OCI-LY7 (cell line): ENCODE results near the gene MICB. TPM values are rescaled to one million over a fixed set of nuclear protein-coding genes. Genes with fewer than 3 reads are reported as not detected.

ENCODE experiments used
- BruUV-seq: library from RNA; stranded (reverse); fragments of 400-500 nt; replicated peaks from 2 replicates; lab custom pipeline; 2021; lab: Mats Ljungman, UMichigan
- CTCF ChIA-PET: fragments of 300-600 bp; sonication (Branson Sonifier 250); formaldehyde crosslinking; loops from one replicate; lab custom pipeline; 2022; ENCODE audit warnings: antibody characterized with exemption; ENCODE audit not compliant: unreplicated experiment; lab: Charles Lee
- POLR2A ChIA-PET: fragments of 300-600 bp; sonication (Branson Sonifier 250); formaldehyde crosslinking; loops from one replicate; lab custom pipeline; 2022; ENCODE audit warnings: antibody characterized with exemption; lab: Charles Lee
- DNase-seq: peaks from one replicate; pipeline ENCODE4 v3.0.0-alpha.2; 2015; ENCODE audit warnings: low spot score
- H2AFZ ChIP-seq: fragments of 200-600 bp; sonication (generic), shearing (Covaris generic); 2 replicates; pipeline ENCODE4 v1.6.1; 2014; ENCODE audit warnings: mild to moderate bottlenecking, antibody characterized with exemption, low read length, moderate library complexity
- H3K27ac ChIP-seq: fragments of 200-600 bp; sonication (generic); 2 replicates; pipeline ENCODE4 v1.5.1; 2014; ENCODE audit warnings: mixed run types, low read depth, mild to moderate bottlenecking, moderate library complexity, low read length, inconsistent platforms; ENCODE audit not compliant: poor library complexity, severe bottlenecking
- H3K36me3 ChIP-seq: fragments of 200-600 bp; sonication (generic); 2 replicates; pipeline ENCODE4 v1.6.1; 2014; ENCODE audit warnings: mild to moderate bottlenecking, antibody characterized with exemption, low read length, moderate library complexity, mixed read lengths; ENCODE audit not compliant: insufficient read depth
- H3K4me1 ChIP-seq: fragments of 200-600 bp; sonication (generic); 2 replicates; pipeline ENCODE4 v1.5.1; 2014; ENCODE audit warnings: mild to moderate bottlenecking, low read length; ENCODE audit not compliant: insufficient read depth, poor library complexity, severe bottlenecking
- H3K4me2 ChIP-seq: fragments of 200-600 bp; sonication (generic); 2 replicates; pipeline ENCODE4 v1.6.1; 2014; ENCODE audit warnings: mild to moderate bottlenecking, low read length
- H3K4me3 ChIP-seq: fragments of 200-600 bp; sonication (generic); 2 replicates; pipeline ENCODE4 v1.5.1; 2014; ENCODE audit warnings: mild to moderate bottlenecking, low read depth, low read length; ENCODE audit not compliant: poor library complexity, severe bottlenecking
- H3K79me2 ChIP-seq: fragments of 200-600 bp; sonication (generic); 2 replicates; pipeline ENCODE4 v1.6.1; 2016; ENCODE audit warnings: low read depth, mild to moderate bottlenecking, low read length, moderate library complexity, mixed read lengths; ENCODE audit not compliant: insufficient read depth
- H3K9me2 ChIP-seq: fragments of 200-600 bp; sonication (generic); 2 replicates; pipeline ENCODE4 v1.6.1; 2016; ENCODE audit warnings: mild to moderate bottlenecking, low read length, mixed read lengths; ENCODE audit not compliant: insufficient read depth
- H3K9me3 ChIP-seq: fragments of 200-600 bp; sonication (generic); 2 replicates; pipeline ENCODE4 v1.6.1; 2014; ENCODE audit warnings: mild to moderate bottlenecking, mixed run types, low read length, mixed read lengths
- H4K20me1 ChIP-seq: fragments of 200-600 bp; sonication (generic); 2 replicates; pipeline ENCODE4 v1.6.1; 2014; ENCODE audit warnings: mild to moderate bottlenecking, antibody characterized with exemption, low read length, moderate library complexity, mixed read lengths; ENCODE audit not compliant: insufficient read depth
- EZH2phosphoT487 ChIP-seq: fragments of 200-600 bp; sonication (generic); IDR thresholded peaks from 2 replicates; pipeline ENCODE4 v1.6.1; 2018; ENCODE audit warnings: low read depth, borderline replicate concordance, mild to moderate bottlenecking, mixed run types, antibody characterized with exemption, low read length, moderate library complexity, mixed read lengths
- intact Hi-C: fragments of 100-400 bp; cut with micrococcal nuclease; formaldehyde crosslinking; loops from one replicate; pipeline ENCODE4 v1.10.0; 2022; ENCODE audit not compliant: unreplicated experiment
- total RNA-seq, 2 experiments: library from RNA; depleted of rRNA in 1 of 2; stranded (reverse); fragments of >200 nt in 1 of 2; shearing (Covaris generic) in 1 of 2; gene quantifications; 2 replicates each; pipeline ENCODE4 v1.2.3, GENCODE V29; 2014 to 2022
- TF ChIP-seq, protein P1 (sequence below): fragments of 200-600 bp; sonication (generic); conservative IDR thresholded peaks from 2 replicates; pipeline ENCODE4 v1.5.1; 2014; ENCODE audit warnings: mild to moderate bottlenecking, antibody characterized with exemption, low read length, moderate library complexity, mixed read lengths

Gene MICB
- total RNA-seq, 2 experiments from 2014 or later = 26.3 to 32.4 TPM

DNA sequence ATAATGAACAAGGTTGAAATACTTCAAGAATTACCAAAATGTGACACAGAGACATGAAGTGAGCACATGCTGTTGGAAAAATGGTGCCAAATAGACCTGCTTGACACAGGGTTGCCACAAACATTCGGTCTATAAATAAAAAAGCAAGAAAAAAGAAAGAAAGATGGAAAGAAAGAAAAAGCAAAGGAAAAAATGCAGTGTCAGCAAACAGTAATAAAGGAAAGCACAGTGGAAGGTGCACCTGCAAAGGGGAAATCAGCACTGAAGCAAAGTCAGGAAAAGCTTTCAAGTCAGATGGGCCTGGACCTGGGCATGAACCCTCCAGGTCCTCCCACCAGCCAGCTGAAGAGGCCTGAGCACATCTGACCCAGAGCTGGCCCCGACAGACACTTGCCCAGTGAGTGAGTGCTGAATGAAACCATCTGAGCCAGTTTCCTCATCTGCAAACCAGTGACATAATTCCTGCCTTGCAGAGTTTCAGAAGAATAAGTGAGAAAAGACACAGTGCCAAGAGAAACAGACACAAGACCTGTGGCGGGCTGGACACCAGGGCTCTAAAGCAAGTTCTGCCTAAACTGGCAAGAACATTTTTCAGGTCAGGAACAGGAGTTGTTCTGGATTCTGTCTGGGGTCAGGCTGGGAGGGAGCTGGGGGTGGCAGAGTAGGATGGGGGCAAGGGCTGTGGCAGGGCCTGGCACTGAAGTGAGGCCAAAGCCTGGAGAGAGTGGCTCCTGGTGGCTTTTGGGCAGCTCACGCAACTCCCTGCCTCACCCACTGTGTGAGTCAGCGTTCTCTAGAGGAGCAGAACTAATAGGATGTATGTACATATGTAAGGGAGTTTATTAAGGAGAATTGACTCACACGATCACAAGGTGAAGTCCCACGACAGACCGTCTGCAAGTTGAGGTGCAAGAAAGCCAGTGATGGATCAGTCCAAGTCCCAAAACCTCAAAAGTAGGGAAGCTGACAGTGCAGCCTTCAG is 23.9 kb upstream of the MICB start:
- Histone ChIP-seq H3K4me1 (peaks cover 27% of the 10 kb centered on the region), H3K9me3 (no peaks in the 10 kb centered on the region), H3K27ac (no peak overlapping the region), H3K79me2 (no peaks in the 10 kb centered on the region), H3K4me3 (no peak overlapping the region), H3K9me2 (no peaks in the 10 kb centered on the region), H4K20me1 (no peaks in the 10 kb centered on the region), H2AFZ (no peak overlapping the region), H3K36me3 (no peaks in the 10 kb centered on the region), H3K4me2 (no peak overlapping the region)
- intact Hi-C loops = no loop called here
- DNase-seq = no peak
- CTCF ChIA-PET = no interaction called here
- BruUV-seq = no TSS peak
- TF ChIP-seq, protein P1, sequence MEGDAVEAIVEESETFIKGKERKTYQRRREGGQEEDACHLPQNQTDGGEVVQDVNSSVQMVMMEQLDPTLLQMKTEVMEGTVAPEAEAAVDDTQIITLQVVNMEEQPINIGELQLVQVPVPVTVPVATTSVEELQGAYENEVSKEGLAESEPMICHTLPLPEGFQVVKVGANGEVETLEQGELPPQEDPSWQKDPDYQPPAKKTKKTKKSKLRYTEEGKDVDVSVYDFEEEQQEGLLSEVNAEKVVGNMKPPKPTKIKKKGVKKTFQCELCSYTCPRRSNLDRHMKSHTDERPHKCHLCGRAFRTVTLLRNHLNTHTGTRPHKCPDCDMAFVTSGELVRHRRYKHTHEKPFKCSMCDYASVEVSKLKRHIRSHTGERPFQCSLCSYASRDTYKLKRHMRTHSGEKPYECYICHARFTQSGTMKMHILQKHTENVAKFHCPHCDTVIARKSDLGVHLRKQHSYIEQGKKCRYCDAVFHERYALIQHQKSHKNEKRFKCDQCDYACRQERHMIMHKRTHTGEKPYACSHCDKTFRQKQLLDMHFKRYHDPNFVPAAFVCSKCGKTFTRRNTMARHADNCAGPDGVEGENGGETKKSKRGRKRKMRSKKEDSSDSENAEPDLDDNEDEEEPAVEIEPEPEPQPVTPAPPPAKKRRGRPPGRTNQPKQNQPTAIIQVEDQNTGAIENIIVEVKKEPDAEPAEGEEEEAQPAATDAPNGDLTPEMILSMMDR = no peak
- TF ChIP-seq EZH2phosphoT487 = no peak
- POLR2A ChIA-PET = no interaction called here

DNA sequence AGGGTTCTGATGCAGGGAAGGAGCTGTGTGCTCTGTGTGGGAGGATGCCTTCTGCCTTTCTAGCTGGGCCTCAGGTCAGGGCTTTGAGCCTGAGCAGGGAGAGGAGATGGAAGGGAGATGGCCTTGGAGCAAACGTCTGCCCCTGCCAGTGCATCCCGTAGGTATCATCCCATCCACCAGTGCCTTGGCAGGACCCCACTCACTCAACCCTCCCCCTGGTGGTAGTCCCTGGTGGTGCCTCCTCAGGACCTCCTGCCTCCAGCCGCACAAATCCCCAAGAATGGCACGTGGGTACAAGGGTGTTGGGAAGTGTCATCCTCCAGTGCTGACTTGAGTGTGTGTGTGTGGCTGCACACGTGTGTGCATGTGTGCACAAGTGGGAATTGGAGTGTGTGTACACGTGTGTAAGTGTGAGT is 23.1 kb upstream of the MICB start:
- POLR2A ChIA-PET = no interaction called here
- BruUV-seq = no TSS peak
- H3K4me3 ChIP-seq = no peak overlapping the region
- intact Hi-C loops = no loop called here
- H4K20me1 ChIP-seq = no peaks in the 10 kb centered on the region
- no peaks in the 10 kb centered on the region for H3K9me2 ChIP-seq
- H3K27ac ChIP-seq = no peak overlapping the region
- no peaks in the 10 kb centered on the region for H3K36me3 ChIP-seq
- H3K4me1 ChIP-seq = peaks cover 31% of the 10 kb centered on the region
- H3K4me2 ChIP-seq = no peak overlapping the region
- H3K9me3 ChIP-seq = no peaks in the 10 kb centered on the region
- H3K79me2 ChIP-seq = no peaks in the 10 kb centered on the region
- DNase-seq = no peak
- no peak for TF ChIP-seq EZH2phosphoT487
- TF ChIP-seq, protein P1 = peak; percentile 58
- CTCF ChIA-PET = no interaction called here
- H2AFZ ChIP-seq = no peak overlapping the region
